Activated CD4-positive, alpha-beta T cell treated with anti-CD3 and anti-CD28 coated beads for 36 hours (primary cell): ENCODE measurements around the gene TNN. TPM values are rescaled to one million over a fixed set of nuclear protein-coding genes. Genes with fewer than 3 reads are reported as not detected.

Experiments used
- ATAC-seq: fragments of 200-7000 bp; cut with Tn5 transposase; one replicate; pipeline ENCODE4 v1.10.0; 2021; ENCODE audit warnings: mild to moderate bottlenecking, moderate library complexity
- CTCF ChIA-PET: fragments of 350-600 bp; sonication (Branson Sonifier 250); formaldehyde crosslinking; loops from one replicate; lab custom pipeline; 2021; ENCODE audit warnings: antibody characterized with exemption; lab: Charles Lee
- POLR2A ChIA-PET: fragments of 350-600 bp; sonication (Branson Sonifier 250); formaldehyde crosslinking; loops from one replicate; lab custom pipeline; 2021; ENCODE audit warnings: antibody characterized with exemption, inconsistent platforms; lab: Charles Lee
- DNase-seq: peaks from one replicate; pipeline ENCODE4 v3.0.0-alpha.2; 2020
- H3K27ac Mint-ChIP-seq: one replicate; pipeline ENCODE4 v1.8.0; 2021; ENCODE audit warnings: mixed read lengths
- H3K27me3 Mint-ChIP-seq: one replicate; pipeline ENCODE4 v1.8.0; 2021; ENCODE audit warnings: mixed read lengths
- H3K36me3 Mint-ChIP-seq: one replicate; pipeline ENCODE4 v1.8.0; 2021; ENCODE audit warnings: low read depth, mixed read lengths
- H3K4me1 Mint-ChIP-seq: one replicate; pipeline ENCODE4 v1.8.0; 2021; ENCODE audit warnings: mixed read lengths
- H3K4me3 Mint-ChIP-seq: one replicate; pipeline ENCODE4 v1.8.0; 2021; ENCODE audit warnings: mild to moderate bottlenecking, moderate library complexity, mixed read lengths
- H3K9me3 Mint-ChIP-seq: one replicate; pipeline ENCODE4 v1.8.0; 2021; ENCODE audit warnings: low read depth, mixed read lengths
- intact Hi-C, 2 experiments: fragments of 100-400 bp; cut with DNase I in 1 of 2; cut with micrococcal nuclease in 1 of 2; formaldehyde crosslinking; loops; one replicate each; pipeline versions ENCODE4 v1.14.2 to v1.15.1; 2022 to 2024; cut with DNase I, micrococcal nuclease
- total RNA-seq, 2 experiments: library from RNA; stranded (reverse); gene quantifications; one replicate each; pipeline ENCODE4 v1.2.3, GENCODE V29; 2021

Gene TNN
- total RNA-seq, 2 experiments from 2014 or later, result 0.05 TPM; not detected in 1

GRCh38 chr1:175129997-175130648, 62.5 kb downstream of the TNN start:
- intact Hi-C loops, result loop anchor here in 1 of 2 experiments (5.0 kb wide), 1 partner anchor 873 kb away; no protein-coding TSS in a partner anchor
- Mint-ChIP-seq H3K36me3 (no peaks in the 10 kb centered on the region), H3K27ac (no peak overlapping the region), H3K9me3 (no peaks in the 10 kb centered on the region), H3K4me1 (no peaks in the 10 kb centered on the region), H3K4me3 (no peak overlapping the region), H3K27me3 (peaks cover 5% of the 10 kb centered on the region)
- POLR2A ChIA-PET, result no interaction called here
- CTCF ChIA-PET, result interaction anchor here (1.0 to 2.9 kb wide), 3 partner anchors 16 to 102 kb away, joined by 3 to 7 read pairs (median 4); no protein-coding TSS in a partner anchor
- no peak for DNase-seq
- no peak for ATAC-seq

DNA sequence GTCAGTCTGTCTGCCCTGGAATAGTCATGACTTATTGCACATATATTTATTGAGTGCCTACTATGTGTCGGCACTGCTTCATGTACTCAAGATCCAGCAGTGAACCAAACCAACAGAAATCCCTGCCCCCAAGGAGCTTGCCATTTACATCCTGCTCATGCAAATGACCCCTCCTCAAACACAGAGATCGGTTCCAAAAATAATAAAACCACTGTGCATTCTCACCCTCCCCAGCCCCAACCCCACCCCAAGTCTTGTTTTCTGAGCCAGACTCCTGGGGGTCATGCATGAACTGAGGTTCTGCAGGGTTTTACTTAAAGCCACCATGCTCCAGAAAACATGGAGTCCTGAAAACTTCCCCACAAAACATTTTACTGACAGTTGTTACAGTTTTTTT, 63.0 kb downstream of the TNN start:
- no peak for ATAC-seq
- no peaks in the 10 kb centered on the region for H3K4me1 Mint-ChIP-seq
- no peak overlapping the region for H3K4me3 Mint-ChIP-seq
- no peak overlapping the region for H3K27ac Mint-ChIP-seq
- CTCF ChIA-PET, result interaction anchor here (2.9 kb wide), 1 partner anchor 24 kb away, joined by 7 read pairs; no protein-coding TSS in a partner anchor
- H3K36me3 Mint-ChIP-seq, result no peaks in the 10 kb centered on the region
- H3K27me3 Mint-ChIP-seq, result peaks cover 5% of the 10 kb centered on the region
- intact Hi-C loops, result no loop called here
- no peaks in the 10 kb centered on the region for H3K9me3 Mint-ChIP-seq
- DNase-seq, result no peak
- POLR2A ChIA-PET, result no interaction called here

GRCh38 chr1:175131095-175131494, 63.5 kb downstream of the TNN start:
- peak; percentile 33 for ATAC-seq
- H3K27ac Mint-ChIP-seq, result no peak overlapping the region

GRCh38 chr1:175132436-175132835, 64.8 kb downstream of the TNN start:
- ATAC-seq (no peak), DNase-seq (no peak)
- Mint-ChIP-seq H3K4me1 (no peaks in the 10 kb centered on the region), H3K36me3 (no peaks in the 10 kb centered on the region), H3K27ac (no peak overlapping the region), H3K27me3 (peaks cover 9% of the 10 kb centered on the region), H3K9me3 (no peaks in the 10 kb centered on the region), H3K4me3 (no peak overlapping the region)
- intact Hi-C loops, result no loop called here
- CTCF ChIA-PET, result interaction anchor here (0.9 to 1.2 kb wide), 3 partner anchors 11 to 15 kb away, joined by 3 to 4 read pairs (median 3); no protein-coding TSS in a partner anchor
- POLR2A ChIA-PET, result no interaction called here

More at GRCh38 chr1:175131095-175131494, 63.5 kb downstream of the TNN start:
- no peaks in the 10 kb centered on the region for H3K4me1 Mint-ChIP-seq
- DNase-seq, result no peak
- no peaks in the 10 kb centered on the region for H3K9me3 Mint-ChIP-seq
- CTCF ChIA-PET, result interaction anchor here (2.9 kb wide), 1 partner anchor 24 kb away, joined by 7 read pairs; no protein-coding TSS in a partner anchor
- peaks cover 5% of the 10 kb centered on the region for H3K27me3 Mint-ChIP-seq
- POLR2A ChIA-PET, result no interaction called here
- intact Hi-C loops, result no loop called here
- H3K4me3 Mint-ChIP-seq, result no peak overlapping the region
- no peaks in the 10 kb centered on the region for H3K36me3 Mint-ChIP-seq

GRCh38 chr1:175133673-175134435, 66.2 kb downstream of the TNN start:
- no peak for ATAC-seq

DNA sequence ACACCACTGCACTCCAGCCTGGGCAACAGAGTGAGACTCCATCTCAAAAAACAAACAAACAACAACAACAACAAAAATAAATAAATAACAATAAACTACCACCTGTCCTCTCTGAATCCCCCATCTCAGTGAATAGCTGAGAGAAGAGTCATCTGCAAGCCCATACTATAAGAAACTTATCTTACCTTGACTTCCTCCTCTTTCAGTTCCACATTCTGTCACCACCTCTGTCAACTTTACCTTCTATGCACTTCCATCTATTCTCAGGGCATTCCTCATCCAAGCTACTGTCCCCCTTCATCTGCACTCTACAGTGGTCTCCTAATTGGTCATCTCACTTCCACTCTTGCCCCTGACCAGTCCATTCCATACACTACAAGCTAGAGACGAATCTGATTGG, 66.9 kb downstream of the TNN start:
- Mint-ChIP-seq H3K27ac (no peak overlapping the region), H3K4me1 (no peaks in the 10 kb centered on the region), H3K4me3 (no peak overlapping the region), H3K36me3 (no peaks in the 10 kb centered on the region), H3K9me3 (no peaks in the 10 kb centered on the region), H3K27me3 (peaks cover 12% of the 10 kb centered on the region)
- POLR2A ChIA-PET, result interaction anchor here (1.0 kb wide), 1 partner anchor 9 kb away, joined by 3 read pairs; no protein-coding TSS in a partner anchor
- no peak for DNase-seq
- intact Hi-C loops, result no loop called here
- CTCF ChIA-PET, result interaction anchor here (0.5 to 1.6 kb wide), 8 partner anchors 9 to 169 kb away, joined by 3 to 8 read pairs (median 4); no protein-coding TSS in a partner anchor
- ATAC-seq, result no peak

More at GRCh38 chr1:175133673-175134435, 66.2 kb downstream of the TNN start:
- Mint-ChIP-seq H3K36me3 (no peaks in the 10 kb centered on the region), H3K27ac (no peak overlapping the region), H3K27me3 (peaks cover 12% of the 10 kb centered on the region), H3K4me3 (no peak overlapping the region), H3K9me3 (no peaks in the 10 kb centered on the region), H3K4me1 (no peaks in the 10 kb centered on the region)
- ChIA-PET CTCF (interaction anchor here (0.6 to 1.6 kb wide), 6 partner anchors 9 to 24 kb away, joined by 3 to 8 read pairs (median 4); no protein-coding TSS in a partner anchor), POLR2A (interaction anchor here (1.0 kb wide), 1 partner anchor 8 kb away, joined by 3 read pairs; no protein-coding TSS in a partner anchor)
- intact Hi-C loops, result no loop called here
- DNase-seq, result no peak

DNA sequence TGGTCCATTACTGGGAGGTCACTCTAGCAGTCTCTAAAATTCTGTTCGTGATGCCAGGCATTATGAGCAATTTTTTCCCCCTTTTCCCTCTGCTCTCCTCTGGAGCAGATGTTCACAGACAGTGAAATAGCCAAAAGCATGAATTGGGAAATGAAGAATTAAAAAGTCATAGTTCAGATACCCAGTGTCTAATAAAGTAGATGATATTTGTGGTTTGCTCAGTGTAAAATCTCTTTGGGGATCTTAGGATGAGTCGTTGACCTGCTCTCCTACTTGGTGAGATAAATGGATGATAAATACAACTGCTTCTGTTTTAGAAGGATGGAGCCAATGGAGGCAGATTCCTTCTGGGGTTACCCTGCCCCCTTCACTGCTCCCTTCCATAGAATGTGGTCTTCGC, 68.6 kb downstream of the TNN start:
- Mint-ChIP-seq H3K27ac (no peak overlapping the region), H3K4me3 (no peak overlapping the region), H3K4me1 (no peaks in the 10 kb centered on the region), H3K27me3 (peaks cover 12% of the 10 kb centered on the region), H3K36me3 (no peaks in the 10 kb centered on the region), H3K9me3 (no peaks in the 10 kb centered on the region)
- CTCF ChIA-PET, result interaction anchor here (0.6 to 2.0 kb wide), 6 partner anchors 10 to 197 kb away, joined by 3 to 11 read pairs (median 3); no protein-coding TSS in a partner anchor
- ATAC-seq (no peak), DNase-seq (no peak)
- intact Hi-C loops, result no loop called here
- POLR2A ChIA-PET, result no interaction called here

- H3K27ac Mint-ChIP-seq, result no peak overlapping the region
- H3K36me3 Mint-ChIP-seq, result no peaks in the 10 kb centered on the region
- intact Hi-C loops, result no loop called here
- ChIA-PET POLR2A (no interaction called here), CTCF (interaction anchor here (1.1 to 2.0 kb wide), 3 partner anchors 9 to 14 kb away, joined by 3 to 11 read pairs (median 5); no protein-coding TSS in a partner anchor)
- H3K9me3 Mint-ChIP-seq, result no peaks in the 10 kb centered on the region
- DNase-seq (no peak), ATAC-seq (no peak)
- peaks cover 8% of the 10 kb centered on the region for H3K4me1 Mint-ChIP-seq
- H3K4me3 Mint-ChIP-seq, result no peak overlapping the region
- H3K27me3 Mint-ChIP-seq, result peaks cover 12% of the 10 kb centered on the region
These were observed 69.7 kb downstream of the TNN start for GRCh38 chr1:175137369-175137768.

DNA sequence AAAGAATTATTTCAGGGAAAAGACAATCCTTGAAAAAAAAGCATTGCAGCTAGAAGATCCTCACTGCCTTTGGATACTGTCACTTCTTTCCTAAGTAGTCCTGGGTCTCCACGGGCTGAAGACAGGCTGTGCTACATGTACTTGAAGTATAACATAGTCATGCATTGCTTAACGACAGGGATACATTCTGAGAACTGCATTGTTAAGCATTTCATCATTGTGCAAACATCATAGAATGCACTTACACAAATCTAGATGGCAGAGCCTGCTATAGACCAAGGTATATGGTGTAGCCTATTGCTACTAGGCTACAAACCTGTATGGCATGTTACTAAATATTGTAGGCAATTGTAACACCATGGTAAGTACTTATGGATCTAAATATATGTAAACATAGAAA, 70.9 kb downstream of the TNN start:
- CTCF ChIA-PET, result interaction anchor here (1.2 to 2.2 kb wide), 2 partner anchors 9 to 13 kb away, joined by 5 to 6 read pairs; no protein-coding TSS in a partner anchor
- no peak overlapping the region for H3K4me3 Mint-ChIP-seq

GRCh38 chr1:175145899-175146528, 78.4 kb downstream of the TNN start:
- DNase-seq (no peak), ATAC-seq (no peak)
- intact Hi-C loops, result loop anchor here (1.0 to 5.0 kb wide), 2 partner anchors 117 to 119 kb away; no protein-coding TSS in a partner anchor
- ChIA-PET POLR2A (no interaction called here), CTCF (interaction anchor here (0.6 to 10.8 kb wide), 52 partner anchors 9 to 1903 kb away, joined by 3 to 322 read pairs (median 4); partner anchors contain the start of genes MRPS14 and TNN)
- no peak overlapping the region for H3K4me3 Mint-ChIP-seq
- H3K4me1 Mint-ChIP-seq, result peaks cover 8% of the 10 kb centered on the region
- no peaks in the 10 kb centered on the region for H3K9me3 Mint-ChIP-seq
- H3K27ac Mint-ChIP-seq, result no peak overlapping the region
- peaks cover 8% of the 10 kb centered on the region for H3K27me3 Mint-ChIP-seq
- H3K36me3 Mint-ChIP-seq, result no peaks in the 10 kb centered on the region

More for the DNA sequence above, 70.9 kb downstream of the TNN start:
- intact Hi-C loops, result no loop called here
- Mint-ChIP-seq H3K36me3 (no peaks in the 10 kb centered on the region), H3K4me1 (peaks cover 8% of the 10 kb centered on the region), H3K27me3 (peaks cover 12% of the 10 kb centered on the region), H3K9me3 (no peaks in the 10 kb centered on the region), H3K27ac (no peak overlapping the region)
- DNase-seq, result no peak
- ATAC-seq, result no peak
- POLR2A ChIA-PET, result no interaction called here
